Renal cortex interstitium (tissue), 11 donors: ENCODE data around the gene ZNF740. TPM values are rescaled to one million over a fixed set of nuclear protein-coding genes. Genes with fewer than 3 reads are reported as not detected.

ENCODE experiments used
- DNase-seq, 11 donors: peaks; one replicate each; pipeline ENCODE4 v3.0.0-alpha.2; 2013; ENCODE audit warnings: low read depth in 9 of 11, low spot score in 4 of 11; ENCODE audit errors: extremely low read depth in 1 of 11
- polyA plus RNA-seq, 3 donors: library from polyadenylated mRNA; unstranded; fragments of 120-200 nt; gene quantifications; one replicate each; pipeline ENCODE4 v1.2.1, GENCODE V29; 2013; ENCODE audit not compliant: insufficient read length in 3 of 3

ZNF740 gene
- polyA plus RNA-seq, 3 donors, result 73.3 to 78.5 (median 74.5) TPM

GRCh38 chr12:53232646-53233461 lies 52.3 kb downstream of the ZNF740 start:
- no peak for DNase-seq

- no peak for DNase-seq
Observed at GRCh38 chr12:53233671-53234121, 53.2 kb downstream of the ZNF740 start.

- DNase-seq, result no peak
Observed at GRCh38 chr12:53234271-53234914, 53.9 kb downstream of the ZNF740 start.

- no peak for DNase-seq
Observed at GRCh38 chr12:53235164-53235563, 54.6 kb downstream of the ZNF740 start.

- DNase-seq, result no peak
Observed at GRCh38 chr12:53235742-53236442, 55.4 kb downstream of the ZNF740 start.

- DNase-seq, result no peak
Observed at GRCh38 chr12:53236443-53237111, 56.1 kb downstream of the ZNF740 start.

- DNase-seq, result no peak
Observed at GRCh38 chr12:53239643-53240258, 59.2 kb downstream of the ZNF740 start.

- DNase-seq, result no peak
Observed at GRCh38 chr12:53241623-53242412, 61.3 kb downstream of the ZNF740 start.

- DNase-seq, result no peak
Observed at GRCh38 chr12:53244337-53244736, 63.8 kb downstream of the ZNF740 start.

Other genes starting within 250 kb of the ZNF740 start
- gene KRT18, start 231.6 kb upstream of the ZNF740 start, polyA plus RNA-seq, result 100 to 1,000 TPM; 159 to 228 (median 161) TPM
- gene EIF4B, start 174.3 kb upstream of the ZNF740 start, polyA plus RNA-seq, result 100 to 1,000 TPM; 472 to 507 (median 487) TPM
- 100 to 1,000 TPM in 2 of 3 donors, 10 to 100 TPM in 1; 94.1 to 144 (median 111) TPM for gene TNS2, start 130.7 kb upstream of the ZNF740 start, polyA plus RNA-seq
- gene SPRYD3, start 101.3 kb upstream of the ZNF740 start, polyA plus RNA-seq, result 10 to 100 TPM; 15.1 to 20.2 (median 17.1) TPM
- gene IGFBP6, start 83.1 kb upstream of the ZNF740 start, polyA plus RNA-seq, result 10 to 100 TPM; 12.8 to 24.2 (median 14.2) TPM
- 1 to 10 TPM; 2.0 to 2.3 (median 2.1) TPM for gene SOAT2, start 77.2 kb upstream of the ZNF740 start, polyA plus RNA-seq
- 100 to 1,000 TPM in 1 of 3 donors, 10 to 100 TPM in 2; 44.3 to 111 (median 47.0) TPM for gene CSAD, start 203 bp downstream of the ZNF740 start, polyA plus RNA-seq
- gene ITGB7, start 26.5 kb downstream of the ZNF740 start, polyA plus RNA-seq, result 1 to 10 TPM; 1.4 to 2.3 (median 1.5) TPM
- gene RARG, start 51.5 kb downstream of the ZNF740 start, polyA plus RNA-seq, result 10 to 100 TPM; 28.4 to 36.6 (median 31.4) TPM
- 10 to 100 TPM; 11.6 to 13.0 (median 12.5) TPM for gene ESPL1, start 87.6 kb downstream of the ZNF740 start, polyA plus RNA-seq
- gene PFDN5, start 114.8 kb downstream of the ZNF740 start, polyA plus RNA-seq, result 100 to 1,000 TPM; 594 to 736 (median 735) TPM
- gene MYG1, start 119.0 kb downstream of the ZNF740 start, polyA plus RNA-seq, result 10 to 100 TPM; 45.0 to 57.6 (median 53.7) TPM
- 10 to 100 TPM; 78.6 to 96.1 (median 82.0) TPM for gene AAAS, start 140.9 kb downstream of the ZNF740 start, polyA plus RNA-seq
- gene SP7, start 155.6 kb downstream of the ZNF740 start, polyA plus RNA-seq, result under 1 TPM in 2 of 3 donors, not detected in 1; 0.20 to 0.23 TPM
- 10 to 100 TPM; 74.4 to 86.0 (median 83.6) TPM for gene SP1, start 199.5 kb downstream of the ZNF740 start, polyA plus RNA-seq
- gene AMHR2, start 243.1 kb downstream of the ZNF740 start, polyA plus RNA-seq, result under 1 TPM; 0.26 to 0.30 (median 0.29) TPM